ENCODE results near the gene ACSS1.

Gene ACSS1

GRCh38 chr20:24981790-24982189 is 76.1 kb downstream of the ACSS1 start:
- H3K4me3 ChIP-seq (ENCODE audit: low read depth, low read length), result no peak overlapping the region
- no peak for DNase-seq (ENCODE audit: low read depth)
- TF ChIP-seq, protein P1, sequence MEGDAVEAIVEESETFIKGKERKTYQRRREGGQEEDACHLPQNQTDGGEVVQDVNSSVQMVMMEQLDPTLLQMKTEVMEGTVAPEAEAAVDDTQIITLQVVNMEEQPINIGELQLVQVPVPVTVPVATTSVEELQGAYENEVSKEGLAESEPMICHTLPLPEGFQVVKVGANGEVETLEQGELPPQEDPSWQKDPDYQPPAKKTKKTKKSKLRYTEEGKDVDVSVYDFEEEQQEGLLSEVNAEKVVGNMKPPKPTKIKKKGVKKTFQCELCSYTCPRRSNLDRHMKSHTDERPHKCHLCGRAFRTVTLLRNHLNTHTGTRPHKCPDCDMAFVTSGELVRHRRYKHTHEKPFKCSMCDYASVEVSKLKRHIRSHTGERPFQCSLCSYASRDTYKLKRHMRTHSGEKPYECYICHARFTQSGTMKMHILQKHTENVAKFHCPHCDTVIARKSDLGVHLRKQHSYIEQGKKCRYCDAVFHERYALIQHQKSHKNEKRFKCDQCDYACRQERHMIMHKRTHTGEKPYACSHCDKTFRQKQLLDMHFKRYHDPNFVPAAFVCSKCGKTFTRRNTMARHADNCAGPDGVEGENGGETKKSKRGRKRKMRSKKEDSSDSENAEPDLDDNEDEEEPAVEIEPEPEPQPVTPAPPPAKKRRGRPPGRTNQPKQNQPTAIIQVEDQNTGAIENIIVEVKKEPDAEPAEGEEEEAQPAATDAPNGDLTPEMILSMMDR (conservative IDR thresholded peaks at IDR 0.05; ENCODE audit: low read depth, low read length), result no peak

DNA sequence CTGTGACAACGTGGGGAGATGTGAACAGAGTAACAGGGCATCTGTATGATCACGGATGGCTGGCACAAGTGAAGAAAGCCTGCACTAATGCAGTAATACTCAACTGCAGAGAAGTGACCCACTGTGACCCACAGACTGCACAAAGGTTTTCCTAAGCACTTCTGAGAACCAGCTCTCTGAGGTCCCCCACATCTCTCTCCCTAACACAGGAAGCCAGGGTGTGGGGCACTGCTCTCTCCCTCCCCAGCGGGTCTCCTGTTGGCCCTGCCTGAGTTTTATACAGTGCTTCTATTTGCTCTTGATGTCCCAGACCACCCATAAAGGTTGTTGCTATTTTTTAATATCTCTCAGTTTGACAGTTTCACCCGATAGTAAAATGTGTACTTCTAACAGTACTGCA is 76.7 kb downstream of the ACSS1 start:
- TF ChIP-seq, protein P1 (conservative IDR thresholded peaks at IDR 0.05; ENCODE audit: low read depth, low read length), result no peak
- no peak overlapping the region for H3K4me3 ChIP-seq (ENCODE audit: low read depth, low read length)
- no peak for DNase-seq (ENCODE audit: low read depth)

- TF ChIP-seq, protein P1 (conservative IDR thresholded peaks at IDR 0.05; ENCODE audit: low read depth, low read length), result no peak
Measured at GRCh38 chr20:24980291-24981053, 77.5 kb downstream of the ACSS1 start.

DNA sequence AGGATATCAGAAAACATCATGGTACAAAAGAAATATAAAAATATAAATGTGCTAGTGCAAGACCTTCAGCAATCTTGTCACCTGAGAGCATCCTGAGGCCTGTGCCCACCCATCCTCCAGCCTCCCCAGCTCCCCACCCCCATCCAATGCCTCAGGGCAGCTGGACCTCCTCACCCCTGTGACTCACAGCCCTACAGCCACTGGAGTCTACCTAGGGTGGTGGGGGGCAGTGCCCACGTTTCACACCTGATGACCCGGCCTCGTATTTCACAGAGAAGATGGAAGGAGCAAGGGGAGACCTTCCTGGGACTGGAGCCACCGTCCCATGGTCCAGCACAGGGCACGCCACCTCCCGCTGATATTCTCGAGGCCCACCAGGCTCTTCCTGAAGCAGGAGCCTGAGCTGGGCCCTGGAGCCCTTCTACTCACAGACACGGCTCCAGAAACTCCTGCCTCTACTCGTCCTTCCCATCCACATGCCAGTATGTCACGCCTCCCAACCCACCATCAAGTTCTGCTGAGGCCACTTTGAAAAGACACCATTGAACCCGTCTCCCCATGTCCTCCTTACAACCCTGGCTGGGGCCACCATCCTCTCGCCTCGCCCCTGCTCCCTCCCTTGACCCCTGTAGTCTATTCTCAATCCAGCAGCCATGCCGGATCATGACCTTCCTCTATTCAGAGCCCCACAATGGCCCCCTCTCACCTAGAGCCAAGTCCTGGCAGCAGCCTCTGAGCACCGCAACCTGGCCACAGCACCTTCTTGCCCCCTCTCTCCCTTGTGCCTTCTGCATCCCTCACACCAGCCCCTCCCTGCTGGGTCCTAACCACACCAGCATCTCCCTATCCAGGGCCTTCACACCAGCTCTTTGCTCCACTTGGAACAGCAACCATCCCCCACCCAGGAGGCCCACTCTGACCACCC is 78.6 kb downstream of the ACSS1 start:
- no peak overlapping the region for H3K4me3 ChIP-seq (ENCODE audit: low read depth, low read length)
- DNase-seq (ENCODE audit: low read depth), result no peak

More at GRCh38 chr20:24980291-24981053, 77.5 kb downstream of the ACSS1 start:
- no peak for DNase-seq (ENCODE audit: low read depth)
- no peak overlapping the region for H3K4me3 ChIP-seq (ENCODE audit: low read depth, low read length)

DNA sequence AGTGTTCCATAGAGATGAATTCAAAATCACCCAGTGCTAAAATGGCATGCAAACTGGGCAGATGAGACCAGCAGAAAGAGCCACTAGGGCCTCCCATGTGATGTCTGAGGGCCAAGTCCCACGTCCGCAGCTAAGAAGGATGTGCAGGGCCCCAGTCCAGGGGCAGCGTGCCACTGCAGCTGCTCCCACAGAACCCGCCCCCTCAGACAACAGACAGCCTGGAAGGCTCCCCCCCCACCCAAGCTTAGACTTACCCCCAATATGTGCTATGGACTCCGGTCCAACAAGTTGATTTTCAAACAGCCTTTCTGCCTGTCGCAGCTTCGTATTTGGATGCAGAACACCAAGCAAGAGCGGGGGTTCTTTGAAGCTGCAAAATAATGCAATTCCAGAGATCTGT is 79.4 kb downstream of the ACSS1 start:
- TF ChIP-seq, protein P1 (conservative IDR thresholded peaks at IDR 0.05; ENCODE audit: low read depth, low read length), result no peak

More for the DNA sequence above, 78.6 kb downstream of the ACSS1 start:
- TF ChIP-seq, protein P1 (conservative IDR thresholded peaks at IDR 0.05; ENCODE audit: low read depth, low read length), result no peak

DNA sequence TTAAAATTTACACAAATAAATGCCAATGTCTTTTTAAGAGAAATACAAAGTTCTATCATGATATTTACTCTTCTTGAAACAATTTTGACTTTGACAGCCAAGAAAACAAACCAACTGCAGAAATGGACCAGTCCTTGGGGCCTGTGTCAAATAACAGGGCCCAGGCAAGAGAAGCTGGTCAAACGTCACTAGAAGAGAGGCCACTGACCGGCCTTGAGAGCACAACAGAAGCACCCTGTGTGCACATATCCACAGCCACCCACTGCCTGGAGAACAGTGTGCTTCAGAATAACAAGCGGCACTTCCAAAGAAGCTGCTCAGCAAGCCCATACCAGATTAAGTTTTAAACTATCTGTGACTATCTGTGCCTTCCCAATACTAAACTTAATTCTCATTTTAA is 80.1 kb downstream of the ACSS1 start:
- no peak overlapping the region for H3K4me3 ChIP-seq (ENCODE audit: low read depth, low read length)
- TF ChIP-seq, protein P1 (conservative IDR thresholded peaks at IDR 0.05; ENCODE audit: low read depth, low read length), result no peak
- DNase-seq (ENCODE audit: low read depth), result no peak

More for the DNA sequence above, 79.4 kb downstream of the ACSS1 start:
- H3K4me3 ChIP-seq (ENCODE audit: low read depth, low read length), result no peak overlapping the region
- no peak for DNase-seq (ENCODE audit: low read depth)

All from choroid plexus epithelial cell (primary cell).